Activated naive CD8-positive, alpha-beta T cell treated with anti-CD3 and anti-CD28 coated beads, Interleukin-2, amount 50 U/mL, for 16 hours (primary cell): ENCODE data around the gene FTO.

Experiments used
- DNase-seq: peaks from one replicate; pipeline ENCODE4 v3.0.0-alpha.2; 2020; ENCODE audit warnings: low read depth, low spot score

The FTO gene

GRCh38 chr16:54071514-54071913 is 367.6 kb downstream of the FTO start:
- no peak for DNase-seq

GRCh38 chr16:54072237-54072636 is 368.3 kb downstream of the FTO start:
- DNase-seq: no peak

- no peak for DNase-seq
Observed at GRCh38 chr16:54073356-54073755, 369.4 kb downstream of the FTO start.

- DNase-seq: no peak
Observed at GRCh38 chr16:54075446-54075845, 371.5 kb downstream of the FTO start.

DNA sequence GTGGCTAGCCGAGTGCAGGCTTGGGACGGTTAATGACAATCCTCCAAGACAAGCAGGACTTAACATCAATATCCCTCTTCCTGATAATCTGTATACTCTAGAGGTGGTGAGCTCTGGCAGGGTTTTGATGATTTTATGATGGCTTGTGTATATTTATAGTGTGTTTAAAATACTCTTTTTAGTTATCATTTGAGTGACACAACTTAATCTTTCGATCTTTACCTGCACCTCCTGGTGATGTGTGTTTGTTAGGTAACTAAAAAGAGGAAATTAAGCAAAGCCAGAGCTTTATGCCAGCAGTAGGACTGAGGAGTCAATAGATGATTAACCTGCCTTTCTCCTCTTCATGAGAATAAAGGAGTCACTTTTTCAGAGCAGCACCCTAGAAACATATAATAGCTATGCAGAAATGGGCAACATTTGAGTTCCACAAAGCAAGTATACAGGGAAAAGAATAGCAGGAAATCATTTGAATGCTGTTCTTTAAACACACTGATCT is 372.1 kb downstream of the FTO start:
- no peak for DNase-seq

DNA sequence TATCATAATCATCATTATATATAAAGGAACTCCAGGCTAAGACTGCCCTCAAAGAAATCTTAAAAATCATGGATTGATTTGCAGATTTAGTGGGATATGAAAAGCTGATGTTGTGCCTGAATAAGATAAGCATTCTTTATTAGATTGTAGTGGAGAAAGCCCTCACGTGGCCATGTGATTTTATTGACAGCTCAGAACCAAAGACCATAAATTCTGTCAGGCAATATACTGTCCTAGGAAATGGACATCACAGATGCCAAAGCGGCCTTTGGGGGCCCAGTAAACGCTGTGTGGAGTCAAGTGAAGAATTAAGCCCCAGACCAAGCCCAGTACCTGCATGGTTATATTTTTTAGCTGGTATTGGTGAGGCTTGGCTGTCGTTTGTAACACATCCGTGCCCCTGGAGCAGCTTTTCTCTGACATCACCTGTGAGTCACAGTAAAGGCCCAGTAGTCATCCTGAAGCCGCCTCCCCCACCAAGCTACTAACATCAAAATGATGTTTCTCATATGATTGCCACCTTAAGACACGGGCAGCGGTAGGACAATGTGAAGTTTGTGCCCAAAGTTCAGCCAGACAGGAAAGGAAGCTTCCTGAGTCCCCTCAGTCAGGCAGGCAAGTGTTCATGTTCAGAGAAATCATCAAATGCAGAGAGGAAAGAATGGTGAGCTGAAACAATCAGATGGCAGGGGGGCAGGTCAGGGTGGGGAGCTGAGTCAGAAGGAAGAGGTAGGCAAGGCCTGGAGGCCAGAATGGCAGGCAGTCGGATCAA is 373.3 kb downstream of the FTO start:
- DNase-seq: no peak

DNA sequence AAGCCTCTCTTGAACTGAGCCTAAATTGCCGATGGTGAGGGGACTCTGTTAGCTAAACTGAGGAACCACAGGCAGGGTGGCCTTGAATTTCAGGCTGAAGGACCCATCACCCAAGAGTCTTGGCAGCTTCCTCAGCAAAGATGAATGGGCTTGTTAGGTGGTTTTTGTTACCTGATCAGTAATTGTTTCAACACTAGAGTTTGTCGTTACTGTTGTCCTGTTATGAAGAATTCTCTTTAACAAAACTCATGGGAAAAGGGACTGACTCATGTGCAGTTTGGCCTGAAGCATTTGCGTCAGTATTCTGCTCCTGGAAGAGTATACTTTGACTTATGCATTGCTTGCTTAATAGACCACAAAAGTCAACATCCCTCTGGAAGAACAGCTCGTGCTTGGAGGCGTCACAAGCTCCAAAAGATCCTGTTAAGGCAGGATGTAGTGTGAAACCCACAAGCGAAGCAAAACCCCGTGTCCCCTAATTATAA is 376.6 kb downstream of the FTO start:
- no peak for DNase-seq

- DNase-seq: no peak
Observed at GRCh38 chr16:54086791-54087190, 382.8 kb downstream of the FTO start.

GRCh38 chr16:54090602-54091001 is 386.6 kb downstream of the FTO start:
- no peak for DNase-seq

GRCh38 chr16:54093281-54093680 is 389.3 kb downstream of the FTO start:
- DNase-seq: no peak

- no peak for DNase-seq
Observed at GRCh38 chr16:54094641-54095040, 390.7 kb downstream of the FTO start.

DNA sequence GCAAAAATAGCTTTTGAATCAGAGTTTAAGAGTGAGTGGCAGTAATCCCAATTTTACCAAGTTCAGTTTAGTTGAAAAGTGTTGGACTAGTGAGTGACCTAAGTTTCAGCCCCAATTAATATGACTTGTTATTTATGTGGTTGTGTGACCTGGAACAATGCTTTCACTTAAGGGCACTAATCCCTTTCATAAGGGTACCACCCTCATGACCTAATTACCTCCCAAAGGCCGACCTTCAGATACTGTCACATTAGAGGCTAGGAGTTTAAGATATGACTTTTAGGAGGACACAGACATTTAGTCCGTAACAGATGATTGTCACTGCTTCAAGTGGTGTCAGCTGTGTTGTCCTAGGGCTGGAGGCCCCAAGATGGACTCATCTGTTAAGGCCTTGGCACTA is 392.7 kb downstream of the FTO start:
- DNase-seq: no peak

- no peak for DNase-seq
Observed at GRCh38 chr16:54097774-54098173, 393.8 kb downstream of the FTO start.

- DNase-seq: no peak
Observed at GRCh38 chr16:54098247-54098646, 394.3 kb downstream of the FTO start.

DNA sequence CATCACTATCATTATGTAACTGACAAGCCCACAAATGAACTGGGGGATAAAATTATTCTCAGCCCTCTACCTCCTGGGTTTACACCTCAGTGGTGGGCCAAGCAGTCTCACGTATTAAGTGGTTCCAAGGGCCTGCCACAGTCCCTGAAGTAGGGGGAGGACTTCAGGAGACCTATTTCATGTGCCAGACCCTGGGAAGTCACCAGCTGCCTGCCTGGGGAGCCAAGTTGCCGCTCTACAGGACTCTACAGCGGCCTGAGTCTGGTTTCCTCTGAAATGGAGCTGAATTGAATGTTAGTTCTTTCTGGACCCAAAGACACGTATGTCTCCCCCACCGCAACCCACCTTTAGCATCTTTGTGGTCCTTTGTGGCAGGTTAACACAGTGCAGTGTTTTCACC is 395.7 kb downstream of the FTO start:
- no peak for DNase-seq

- no peak for DNase-seq
Observed at GRCh38 chr16:54102888-54103866, 399.2 kb downstream of the FTO start.

DNA sequence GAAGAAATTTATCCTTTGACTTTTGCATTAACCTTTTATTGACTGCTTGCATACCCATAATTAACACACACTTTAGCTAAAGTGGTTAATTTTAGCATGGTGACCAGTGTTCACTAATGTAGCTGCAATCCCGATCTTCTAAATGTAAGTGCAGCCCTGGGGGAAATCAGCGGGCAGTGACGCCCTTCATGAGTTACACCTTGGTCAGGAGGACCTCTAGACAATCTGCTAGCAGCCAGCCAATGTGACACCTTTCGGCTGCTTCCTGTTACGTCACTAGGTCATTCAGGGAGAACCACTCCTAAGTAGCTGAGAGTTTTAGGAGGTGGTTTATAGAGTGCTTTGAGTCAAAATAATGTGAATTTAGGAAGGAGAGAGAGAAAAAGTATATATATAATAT is 402.1 kb downstream of the FTO start:
- DNase-seq: no peak

GRCh38 chr16:54107583-54108202 is 403.7 kb downstream of the FTO start:
- no peak for DNase-seq

- no peak for DNase-seq
Observed at GRCh38 chr16:54110016-54110981, 406.3 kb downstream of the FTO start.

GRCh38 chr16:54112451-54113206 is 408.7 kb downstream of the FTO start:
- no peak for DNase-seq
